Sigmoid colon (tissue), 7 donors: Measurements from ENCODE around the gene ARHGAP40. TPM values are rescaled to one million over a fixed set of nuclear protein-coding genes. Genes with fewer than 3 reads are reported as not detected.

Experiments used
- DNase-seq: peaks from one replicate; pipeline ENCODE4 v3.0.0-alpha.2; 2019
- H3K27ac ChIP-seq, 4 donors: fragments of 200-600 bp; sonication (generic); one replicate each; pipeline ENCODE4 v1.5.1; 2016 to 2019; ENCODE audit warnings: mild to moderate bottlenecking in 1 of 4
- H3K27me3 ChIP-seq, 3 donors: fragments of 200-600 bp; sonication (generic); one replicate each; pipeline ENCODE4 v1.5.1; 2019; ENCODE audit warnings: mild to moderate bottlenecking in 1 of 3
- H3K36me3 ChIP-seq, 4 donors: fragments of 200-600 bp; sonication (generic); one replicate each; pipeline ENCODE4 v1.5.1; 2016 to 2019
- H3K4me1 ChIP-seq, 4 donors: fragments of 200-600 bp; sonication (generic); one replicate each; pipeline ENCODE4 v1.5.1; 2017 to 2019
- H3K4me3 ChIP-seq, 4 donors: fragments of 200-600 bp; sonication (generic); one replicate each; pipeline ENCODE4 v1.5.1; 2017 to 2019; ENCODE audit warnings: mild to moderate bottlenecking in 2 of 4, moderate library complexity in 1 of 4
- H3K9me3 ChIP-seq, 4 donors: fragments of 200-600 bp in 3 of 4; sonication (generic) in 3 of 4; one replicate each; pipeline versions ENCODE4 v1.5.1 to v1.6.1; 2013 to 2019
- EP300 ChIP-seq, 4 donors: sonication (generic); formaldehyde crosslinking; IDR thresholded peaks; one replicate each; pipeline ENCODE4 v1.6.1; 2017; ENCODE audit warnings: antibody characterized with exemption in 4 of 4
- POLR2A ChIP-seq, 2 donors: fragments of 450-650 bp; IDR thresholded peaks; one replicate each; pipeline ENCODE4 v1.6.1; 2016; ENCODE audit warnings: antibody characterized with exemption in 2 of 2, mild to moderate bottlenecking in 2 of 2, moderate library complexity in 2 of 2
- POLR2AphosphoS5 ChIP-seq, 4 donors: sonication (generic); formaldehyde crosslinking; IDR thresholded peaks; one replicate each; pipeline ENCODE4 v1.6.1; 2017; ENCODE audit warnings: antibody characterized with exemption in 4 of 4
- WGBS, 2 donors: extraction: QIAGEN DNeasy Blood & Tissue Kit; methylation state at CpG; one replicate each; pipeline ENCODE4 v1.1.7; 2013; 5-methylcytosine and 5-hydroxymethylcytosine counted together
- intact Hi-C: fragments of 100-400 bp; cut with DNase I; formaldehyde crosslinking; loops from one replicate; pipeline ENCODE4 v1.15.1; 2023
- polyA plus RNA-seq, 3 donors: library from polyadenylated mRNA; stranded (reverse); fragments of 200-250 nt; gene quantifications; one replicate each; pipeline ENCODE4 v1.2.3, GENCODE V29; 2013
- total RNA-seq, 4 donors: library from RNA; depleted of rRNA; stranded (reverse); fragments of >200 nt; gene quantifications; one replicate each; pipeline ENCODE4 v1.1.0, GENCODE V29; 2016
- TF ChIP-seq, protein P1 (sequence below), 4 experiments: fragments of 450-650 bp in 3 of 4; fragments of 200-600 bp in 1 of 4; IDR thresholded peaks; one replicate each; pipeline ENCODE4 v1.5.1; 2016 to 2019; ENCODE audit warnings: antibody characterized with exemption in 4 of 4, mild to moderate bottlenecking in 3 of 4, moderate library complexity in 2 of 4
- donor health status: healthy with polysubstance abuse.
- donor health status: Bipolar disorder and iron deficiency.
- donor health status: healthy.

ARHGAP40 gene
- total and polyA plus RNA-seq, 7 donors: not detected

DNA sequence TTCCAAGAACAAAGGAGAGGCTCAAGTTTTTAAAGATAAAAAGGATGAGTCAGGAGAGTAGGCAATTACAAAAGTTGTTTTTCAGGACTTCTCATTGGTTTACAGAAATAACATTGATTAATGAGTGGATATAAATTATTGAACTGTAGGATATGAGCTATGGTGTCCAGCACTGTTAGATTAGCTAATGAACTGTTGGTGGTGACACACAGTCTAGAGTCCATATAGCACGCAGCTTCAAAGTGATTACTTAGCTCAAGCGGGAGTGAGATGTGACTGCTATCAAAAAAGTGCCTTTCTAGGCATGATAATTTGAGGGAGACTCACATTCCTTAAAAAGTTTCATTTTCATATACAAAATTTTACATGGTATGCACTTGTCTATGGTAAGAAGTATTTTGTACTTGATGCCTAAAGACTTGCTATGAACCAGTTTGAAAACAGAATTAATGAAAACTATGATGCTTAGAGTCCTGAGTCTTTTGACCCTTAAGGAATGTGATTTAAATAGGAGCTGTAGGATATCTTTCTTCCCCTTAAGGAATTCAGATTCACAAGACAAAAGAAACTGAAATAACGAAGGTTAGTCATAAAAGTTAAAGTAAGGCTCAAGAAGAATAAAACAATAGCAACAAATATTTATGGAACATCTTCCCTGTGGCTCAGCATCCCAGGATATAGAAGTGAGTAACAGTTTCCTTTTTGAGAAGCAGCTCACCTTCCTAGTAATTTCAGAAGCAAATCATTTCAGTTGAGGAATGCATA is 42.8 kb upstream of the ARHGAP40 start:
- Histone ChIP-seq H3K36me3 (peaks cover 6 to 99% (median 28%) of the 10 kb centered on the region in 4 donors), H3K27me3 (no peaks in the 10 kb centered on the region), H3K27ac (no peak overlapping the region), H3K4me1 (no peaks in the 10 kb centered on the region), H3K9me3 (no peaks in the 10 kb centered on the region), H3K4me3 (no peak overlapping the region)
- intact Hi-C loops: no loop called here
- no peak for DNase-seq
- WGBS, 2 donors: 96 to 98% methylated on average over 3 of the region's 3 CpGs
- TF ChIP-seq EP300 (IDR thresholded peaks at IDR 0.05): no peak
- TF ChIP-seq POLR2AphosphoS5 (IDR thresholded peaks at IDR 0.05): no peak
- TF ChIP-seq POLR2A (IDR thresholded peaks at IDR 0.05): no peak
- TF ChIP-seq, protein P1, sequence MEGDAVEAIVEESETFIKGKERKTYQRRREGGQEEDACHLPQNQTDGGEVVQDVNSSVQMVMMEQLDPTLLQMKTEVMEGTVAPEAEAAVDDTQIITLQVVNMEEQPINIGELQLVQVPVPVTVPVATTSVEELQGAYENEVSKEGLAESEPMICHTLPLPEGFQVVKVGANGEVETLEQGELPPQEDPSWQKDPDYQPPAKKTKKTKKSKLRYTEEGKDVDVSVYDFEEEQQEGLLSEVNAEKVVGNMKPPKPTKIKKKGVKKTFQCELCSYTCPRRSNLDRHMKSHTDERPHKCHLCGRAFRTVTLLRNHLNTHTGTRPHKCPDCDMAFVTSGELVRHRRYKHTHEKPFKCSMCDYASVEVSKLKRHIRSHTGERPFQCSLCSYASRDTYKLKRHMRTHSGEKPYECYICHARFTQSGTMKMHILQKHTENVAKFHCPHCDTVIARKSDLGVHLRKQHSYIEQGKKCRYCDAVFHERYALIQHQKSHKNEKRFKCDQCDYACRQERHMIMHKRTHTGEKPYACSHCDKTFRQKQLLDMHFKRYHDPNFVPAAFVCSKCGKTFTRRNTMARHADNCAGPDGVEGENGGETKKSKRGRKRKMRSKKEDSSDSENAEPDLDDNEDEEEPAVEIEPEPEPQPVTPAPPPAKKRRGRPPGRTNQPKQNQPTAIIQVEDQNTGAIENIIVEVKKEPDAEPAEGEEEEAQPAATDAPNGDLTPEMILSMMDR (IDR thresholded peaks at IDR 0.05): no peak

DNA sequence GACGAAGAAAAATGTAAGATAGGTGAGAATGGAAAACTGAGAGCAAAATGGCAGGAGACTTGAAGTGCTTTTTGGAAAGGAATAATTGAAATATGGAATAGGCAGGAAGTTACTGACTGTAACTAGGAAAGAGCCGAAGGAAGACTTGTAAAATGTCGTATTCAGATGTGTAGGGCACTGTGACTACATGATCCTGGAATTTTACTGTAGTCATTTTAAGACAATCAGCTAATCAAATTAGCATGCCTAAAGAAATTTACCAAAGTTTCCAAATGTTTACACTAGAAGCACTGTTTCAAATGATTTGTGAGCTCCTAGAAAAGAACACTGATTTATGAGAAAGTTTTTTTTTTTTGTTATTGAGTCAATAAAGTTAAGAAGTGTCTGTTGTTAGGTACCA is 41.8 kb upstream of the ARHGAP40 start:
- TF ChIP-seq POLR2AphosphoS5 (IDR thresholded peaks at IDR 0.05): no peak
- TF ChIP-seq, protein P1 (IDR thresholded peaks at IDR 0.05): no peak
- TF ChIP-seq POLR2A (IDR thresholded peaks at IDR 0.05): no peak
- no peak for TF ChIP-seq EP300 (IDR thresholded peaks at IDR 0.05)
- 94 to 97% methylated on average over 3 of the region's 3 CpGs for WGBS, 2 donors
- intact Hi-C loops: no loop called here
- no peaks in the 10 kb centered on the region for H3K4me1 ChIP-seq
- H3K36me3 ChIP-seq: peaks cover 1 to 98% (median 23%) of the 10 kb centered on the region in 4 donors
- no peaks in the 10 kb centered on the region for H3K9me3 ChIP-seq
- H3K27ac ChIP-seq: no peak overlapping the region
- no peak overlapping the region for H3K4me3 ChIP-seq
- no peaks in the 10 kb centered on the region for H3K27me3 ChIP-seq
- no peak for DNase-seq

DNA sequence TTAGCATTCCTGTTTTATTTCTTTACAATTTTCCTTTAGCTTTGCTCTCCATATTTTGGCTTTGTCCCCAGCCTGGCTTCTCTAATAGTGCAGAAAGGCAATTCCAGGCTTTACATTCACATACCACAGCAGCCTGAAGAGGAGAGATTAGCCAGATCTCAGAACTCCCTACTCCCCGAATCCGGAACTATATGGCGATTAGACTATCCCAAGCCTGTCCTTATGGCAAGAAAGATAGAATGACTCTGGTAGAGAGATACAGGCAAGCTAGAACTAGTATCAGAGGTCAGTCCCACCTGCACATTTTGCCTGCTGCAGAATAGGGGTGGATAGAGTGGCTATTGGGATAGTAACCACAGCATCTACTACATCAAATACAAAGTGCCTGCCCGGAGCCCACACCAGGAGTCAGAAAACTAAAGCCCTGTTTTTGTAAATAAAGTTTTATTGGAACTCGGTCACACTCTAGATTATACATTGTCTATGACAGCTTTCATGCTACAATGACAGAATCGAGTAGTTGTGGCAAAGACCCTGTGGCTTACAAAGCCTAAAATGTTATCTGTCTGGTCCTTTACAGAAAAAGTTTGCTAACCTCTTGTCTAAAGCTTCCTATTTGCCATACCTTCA is 37.7 kb upstream of the ARHGAP40 start:
- no peaks in the 10 kb centered on the region for H3K9me3 ChIP-seq
- no peak overlapping the region for H3K4me3 ChIP-seq
- H3K36me3 ChIP-seq: peaks cover 5 to 92% (median 19%) of the 10 kb centered on the region in 4 donors
- no peak overlapping the region for H3K27ac ChIP-seq
- WGBS, 2 donors: 96 to 97% methylated on average over 6 of the region's 6 CpGs
- no peaks in the 10 kb centered on the region for H3K27me3 ChIP-seq
- intact Hi-C loops: no loop called here
- DNase-seq: no peak
- TF ChIP-seq POLR2AphosphoS5 (IDR thresholded peaks at IDR 0.05): no peak
- TF ChIP-seq EP300 (IDR thresholded peaks at IDR 0.05): no peak
- TF ChIP-seq POLR2A (IDR thresholded peaks at IDR 0.05): no peak
- TF ChIP-seq, protein P1 (IDR thresholded peaks at IDR 0.05): no peak
- H3K4me1 ChIP-seq: no peaks in the 10 kb centered on the region

DNA sequence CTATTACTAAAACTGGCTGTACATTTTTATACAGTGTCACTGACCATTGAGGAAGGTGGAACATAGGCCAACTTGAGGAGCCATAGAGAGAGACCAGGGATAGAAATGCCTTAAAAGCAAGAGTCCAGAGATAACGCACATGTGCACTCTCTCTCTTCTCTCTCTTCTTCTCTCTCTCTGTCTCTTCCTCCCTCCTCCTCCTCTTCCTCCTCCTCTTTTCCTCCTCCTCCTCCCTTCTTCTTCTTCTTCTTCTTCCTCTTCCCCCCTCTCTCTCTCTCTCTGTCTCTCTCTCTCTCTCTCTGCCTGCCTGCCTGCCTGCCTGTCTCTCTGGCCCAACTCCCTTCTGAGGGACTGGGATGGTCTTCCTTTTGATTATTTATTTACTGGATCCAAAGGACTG is 36.9 kb upstream of the ARHGAP40 start:
- intact Hi-C loops: no loop called here

More for the DNA sequence above, 36.9 kb upstream of the ARHGAP40 start:
- DNase-seq: no peak
- H3K27ac ChIP-seq: no peak overlapping the region
- no peaks in the 10 kb centered on the region for H3K27me3 ChIP-seq
- H3K4me1 ChIP-seq: no peaks in the 10 kb centered on the region
- H3K4me3 ChIP-seq: no peak overlapping the region
- H3K36me3 ChIP-seq: peaks cover 5 to 92% (median 12%) of the 10 kb centered on the region in 4 donors
- TF ChIP-seq, protein P1 (IDR thresholded peaks at IDR 0.05): no peak
- TF ChIP-seq POLR2AphosphoS5 (IDR thresholded peaks at IDR 0.05) (no peak), EP300 (IDR thresholded peaks at IDR 0.05) (no peak), POLR2A (IDR thresholded peaks at IDR 0.05) (no peak)
- no peaks in the 10 kb centered on the region for H3K9me3 ChIP-seq
- 97 to 100% methylated on average over 1 of the region's 1 CpG for WGBS, 2 donors
